Mesenteric fat pad (tissue), 1 donor: ENCODE data around the gene EYA3. TPM values are rescaled to one million over a fixed set of nuclear protein-coding genes. Genes with fewer than 3 reads are reported as not detected.

Experiments used
- DNase-seq: peaks from one replicate; pipeline ENCODE4 v3.0.0-alpha.2; 2020; ENCODE audit warnings: low spot score
- total RNA-seq: library from RNA; stranded (reverse); fragmentation: NEBNext Ultra II Directional; extraction: Animal tissue kit (Norgen Biotek cat#: 25700); gene quantifications from one replicate; pipeline ENCODE4 v1.2.1, GENCODE V29; 2021
- donor health status: DM: yes; HTN: yes; CAD: no.

The EYA3 gene
- total RNA-seq, 1 donor from 2014 or later = 15.3 TPM

DNA sequence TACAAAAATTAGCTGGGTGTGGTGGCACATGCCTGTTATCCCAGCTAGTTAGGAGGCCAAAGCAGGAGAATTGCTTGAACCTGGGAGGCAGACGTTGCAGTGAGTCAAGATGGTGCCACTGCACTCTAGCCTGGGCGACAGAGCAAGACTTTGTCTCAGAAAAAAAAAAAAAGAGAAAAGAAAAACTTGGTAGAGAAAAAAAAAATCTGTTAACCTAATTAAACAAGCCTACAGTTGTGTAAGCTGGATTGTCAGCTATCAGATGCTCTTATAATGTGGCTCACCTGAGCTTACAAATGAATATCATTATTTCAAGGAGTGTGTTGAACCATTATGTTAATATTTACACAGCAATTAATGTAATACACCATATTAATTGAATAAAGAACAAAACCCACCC is 26.4 kb upstream of the EYA3 start:
- no peak for DNase-seq

- no peak for DNase-seq
Measured at GRCh38 chr1:28113242-28113572, 24.8 kb upstream of the EYA3 start.

- DNase-seq = no peak
Measured at GRCh38 chr1:28112388-28113241, 24.2 kb upstream of the EYA3 start.

DNA sequence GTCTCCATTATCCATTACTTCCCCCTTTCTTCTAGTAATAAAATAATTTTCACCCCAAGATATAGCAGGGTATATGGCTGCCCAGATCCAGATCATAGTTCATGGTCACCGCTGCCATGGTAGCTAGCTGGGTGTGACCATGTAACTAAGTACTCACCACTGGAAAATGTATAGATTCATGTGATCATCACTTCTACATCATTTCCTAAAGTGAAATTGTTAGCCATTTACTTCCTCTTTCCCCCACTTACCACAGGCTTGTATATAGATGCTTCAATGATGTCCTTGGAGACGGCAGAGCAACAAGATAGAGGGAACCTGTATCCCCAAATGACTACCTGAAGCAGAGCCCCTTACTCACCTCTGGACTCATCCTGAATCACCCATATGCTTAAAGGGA is 22.7 kb upstream of the EYA3 start:
- no peak for DNase-seq

- no peak for DNase-seq
Measured at GRCh38 chr1:28110555-28110954, 22.1 kb upstream of the EYA3 start.

- DNase-seq = no peak
Measured at GRCh38 chr1:28109639-28110038, 21.2 kb upstream of the EYA3 start.

DNA sequence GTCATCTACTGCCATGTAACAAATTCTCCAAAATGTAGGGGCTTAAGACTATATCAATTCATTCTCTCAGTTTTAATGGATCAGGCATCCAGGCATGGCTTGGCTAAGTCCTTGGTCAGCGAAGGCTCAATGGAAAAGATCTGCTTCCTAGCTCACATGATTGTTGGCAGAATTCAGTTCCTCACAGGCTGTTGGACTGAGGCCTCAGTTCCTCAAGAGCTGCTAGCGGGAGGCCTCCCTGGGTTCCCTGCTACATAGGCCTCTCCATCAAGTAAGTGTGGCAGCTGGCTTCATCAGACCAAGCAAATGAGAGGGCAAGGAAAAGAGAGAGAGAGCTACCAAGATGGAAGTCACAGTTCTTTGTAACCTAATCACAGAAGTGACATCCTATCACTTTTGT is 19.6 kb upstream of the EYA3 start:
- DNase-seq = no peak

GRCh38 chr1:28104866-28105467 is 16.6 kb upstream of the EYA3 start:
- no peak for DNase-seq

GRCh38 chr1:28102189-28102588 is 13.8 kb upstream of the EYA3 start:
- no peak for DNase-seq

GRCh38 chr1:28099050-28099769 is 10.8 kb upstream of the EYA3 start:
- no peak for DNase-seq

DNA sequence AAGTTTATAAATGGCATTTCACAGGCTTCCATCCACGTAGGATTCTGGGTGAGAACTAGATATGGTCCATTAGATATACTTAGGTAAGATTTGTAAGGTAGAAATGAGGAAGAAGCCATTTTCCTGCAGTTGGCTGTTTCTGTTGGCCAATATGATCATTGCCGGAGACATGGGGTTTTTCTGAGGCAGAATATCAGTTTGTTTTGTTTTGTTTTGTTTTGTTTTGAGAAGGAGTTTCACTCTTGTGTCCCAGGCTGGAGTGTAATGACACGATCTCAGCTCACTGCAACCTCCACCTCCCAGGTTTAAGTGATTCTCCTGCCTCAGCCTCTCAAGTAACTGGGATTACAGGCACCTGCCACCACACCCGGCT is 8.7 kb upstream of the EYA3 start:
- no peak for DNase-seq

DNA sequence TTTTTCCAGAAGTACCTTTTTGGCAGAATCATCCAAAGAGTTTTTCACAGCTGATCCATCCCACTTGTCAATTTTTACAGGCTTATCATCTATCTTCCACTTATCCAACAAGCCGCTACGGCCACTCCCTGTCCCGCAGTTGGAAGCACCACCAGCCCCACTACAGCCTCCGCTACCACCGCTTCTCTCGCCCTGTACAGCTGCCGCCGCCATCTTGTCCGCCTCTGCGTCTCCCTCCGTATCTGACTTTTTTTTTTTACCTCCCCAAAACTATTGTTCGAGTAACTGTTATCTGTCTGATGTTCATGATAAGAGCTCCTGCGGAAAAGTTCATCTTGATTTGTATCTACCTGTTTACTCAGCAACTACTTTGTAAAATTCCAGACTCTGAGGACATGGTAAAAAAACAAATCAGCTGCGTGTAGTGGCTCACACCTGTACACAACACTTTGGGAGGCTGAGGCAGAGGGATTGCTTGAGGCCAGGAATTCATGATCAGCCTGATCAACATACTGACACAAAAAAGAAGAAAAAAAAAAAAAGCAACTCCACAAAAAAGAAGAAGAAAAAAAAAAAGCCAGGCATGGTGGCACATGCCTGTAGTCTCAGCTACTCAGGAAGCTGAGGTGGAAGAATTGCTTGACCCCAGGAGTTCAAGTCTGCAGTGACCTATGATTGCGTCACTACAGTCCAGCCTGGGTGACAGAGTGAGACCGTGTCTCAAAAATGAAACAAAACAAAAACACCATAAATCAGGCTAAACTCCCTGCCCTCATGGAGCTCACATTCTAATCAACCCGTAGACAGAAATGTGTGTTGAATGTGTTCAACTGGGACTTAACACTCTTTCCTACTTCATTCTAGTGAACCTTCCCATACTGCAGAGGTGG is 8.0 kb upstream of the EYA3 start:
- no peak for DNase-seq

- DNase-seq = no peak
Measured at GRCh38 chr1:28091043-28091781, 2.8 kb upstream of the EYA3 start.

DNA sequence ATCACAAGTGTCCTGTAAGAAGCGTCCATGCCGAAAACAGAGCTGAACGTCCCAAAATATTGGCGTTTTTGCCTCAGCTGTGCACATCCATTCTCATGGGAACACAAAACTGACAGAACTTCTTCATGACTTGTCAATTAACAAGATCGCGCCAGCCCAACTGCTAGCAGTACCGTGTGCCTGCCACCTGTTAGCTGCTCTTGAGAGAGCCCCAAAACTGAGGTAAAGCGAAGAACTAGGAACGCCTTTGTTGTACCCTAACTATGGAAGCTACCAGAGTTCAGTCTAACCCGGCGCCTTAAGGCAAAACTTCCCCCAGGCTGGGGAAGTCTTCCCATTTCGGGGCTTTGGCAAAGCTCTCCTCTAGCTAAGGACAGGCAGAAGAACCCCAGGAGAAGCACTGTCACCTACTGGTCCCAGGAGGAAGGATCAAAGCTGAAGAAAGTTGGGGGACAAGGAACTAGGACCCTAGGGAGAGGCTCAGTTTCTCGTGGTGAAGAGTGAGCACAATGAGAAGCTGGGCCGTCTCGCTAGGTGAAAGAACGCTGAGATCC is 719 bp downstream of the EYA3 start:
- no peak for DNase-seq

DNA sequence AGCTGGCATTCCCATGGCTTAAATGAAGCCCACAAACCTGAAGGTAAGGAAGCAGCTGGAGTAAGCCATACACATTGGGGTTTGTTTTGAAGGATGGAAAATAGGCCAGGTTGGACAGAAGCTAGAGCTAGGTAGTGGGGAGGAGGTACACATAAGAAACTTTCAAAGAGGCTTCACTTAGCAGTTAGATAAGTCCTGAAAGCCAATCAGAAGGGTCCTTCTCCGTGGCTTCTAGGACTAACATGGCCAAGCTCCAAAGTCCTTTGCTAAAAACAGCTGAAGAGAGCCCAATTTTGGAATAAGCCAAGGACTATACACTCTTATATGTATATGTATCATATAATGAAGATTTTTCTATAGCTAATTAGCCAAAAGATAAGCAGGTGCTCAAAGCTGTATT is 1.8 kb downstream of the EYA3 start:
- DNase-seq = no peak

GRCh38 chr1:28085129-28085528 is 3.3 kb downstream of the EYA3 start:
- no peak for DNase-seq

DNA sequence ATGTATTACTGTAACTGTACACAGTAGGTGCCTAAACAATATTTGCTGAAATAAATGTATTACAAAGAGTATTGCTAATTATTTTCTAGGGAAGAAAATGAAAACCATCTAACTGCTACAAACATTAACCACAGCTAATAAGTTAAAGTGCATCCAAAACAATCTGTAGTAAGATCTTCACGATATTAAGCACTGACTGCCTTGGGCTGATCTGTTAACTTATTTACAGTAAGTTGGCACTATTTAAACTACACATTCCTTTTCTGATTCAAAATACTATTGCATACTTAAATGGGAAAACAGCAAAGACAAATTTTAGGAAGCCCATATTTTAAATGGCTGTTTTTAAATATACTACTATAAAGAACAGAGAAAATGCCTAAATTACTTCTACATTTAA is 4.5 kb downstream of the EYA3 start:
- DNase-seq = no peak

DNA sequence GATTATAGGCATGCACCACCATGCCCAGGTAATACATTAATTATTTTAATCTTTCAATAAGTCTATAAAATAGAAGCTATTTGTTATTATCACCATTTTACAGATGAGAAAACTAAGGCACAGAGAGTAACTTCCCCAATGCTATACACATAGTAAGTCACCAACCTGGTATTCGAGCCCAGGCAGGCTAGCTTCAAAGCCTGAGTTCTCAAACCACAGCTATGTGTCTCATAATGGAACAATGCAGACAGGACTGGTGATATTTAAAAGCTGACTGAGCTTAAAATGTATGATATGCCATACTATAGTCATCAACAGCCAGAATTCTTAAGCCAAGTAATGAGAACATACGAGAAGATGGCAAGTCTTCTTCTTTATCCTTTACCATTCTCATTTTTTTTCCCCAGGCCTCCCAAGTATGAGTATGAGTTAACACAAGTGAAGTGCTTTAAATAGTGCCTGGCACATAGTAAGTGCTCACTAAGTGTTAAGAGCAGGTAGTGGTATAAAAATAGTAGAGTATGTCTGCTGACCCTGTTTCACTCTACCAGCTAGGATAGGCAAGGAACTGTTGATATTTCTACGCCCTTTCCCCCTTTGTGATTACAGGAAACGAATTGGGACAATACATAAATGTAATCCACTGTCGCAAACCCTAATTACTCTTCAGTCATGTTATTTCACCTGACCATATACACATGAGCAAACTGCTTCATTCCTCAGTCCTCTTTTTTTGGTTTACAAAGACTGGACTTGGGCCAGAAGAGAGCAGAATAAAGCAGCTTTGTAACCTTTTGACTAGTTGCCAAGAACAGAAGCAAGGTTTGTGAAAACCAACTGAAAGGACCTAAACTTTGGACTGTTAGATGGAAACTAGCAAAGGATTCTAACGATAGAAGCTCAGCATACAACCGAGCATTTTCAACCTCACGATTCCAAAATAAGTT is 9.5 kb downstream of the EYA3 start:
- no peak for DNase-seq

- DNase-seq = no peak
Measured at GRCh38 chr1:28078262-28078661, 10.1 kb downstream of the EYA3 start.
